Renal pelvis (tissue), 4 donors: ENCODE measurements around the gene SH3RF2. TPM values are rescaled to one million over a fixed set of nuclear protein-coding genes. Genes with fewer than 3 reads are reported as not detected.
"Not testable (repeated sequence)": the region's sequence is repeated elsewhere in the genome, so short reads cannot be mapped to it uniquely, and the experiment has no call there.

ENCODE experiments used
- DNase-seq: peaks from one replicate; pipeline ENCODE4 v3.0.0-alpha.2; 2013
- polyA plus RNA-seq, 3 donors: library from polyadenylated mRNA; unstranded; fragments of 120-200 nt; gene quantifications; one replicate each; pipeline ENCODE4 v1.2.1, GENCODE V29; 2013; ENCODE audit not compliant: insufficient read length in 3 of 3

The SH3RF2 gene
- polyA plus RNA-seq, 3 donors: 4.8 to 9.1 (median 7.7) TPM

DNA sequence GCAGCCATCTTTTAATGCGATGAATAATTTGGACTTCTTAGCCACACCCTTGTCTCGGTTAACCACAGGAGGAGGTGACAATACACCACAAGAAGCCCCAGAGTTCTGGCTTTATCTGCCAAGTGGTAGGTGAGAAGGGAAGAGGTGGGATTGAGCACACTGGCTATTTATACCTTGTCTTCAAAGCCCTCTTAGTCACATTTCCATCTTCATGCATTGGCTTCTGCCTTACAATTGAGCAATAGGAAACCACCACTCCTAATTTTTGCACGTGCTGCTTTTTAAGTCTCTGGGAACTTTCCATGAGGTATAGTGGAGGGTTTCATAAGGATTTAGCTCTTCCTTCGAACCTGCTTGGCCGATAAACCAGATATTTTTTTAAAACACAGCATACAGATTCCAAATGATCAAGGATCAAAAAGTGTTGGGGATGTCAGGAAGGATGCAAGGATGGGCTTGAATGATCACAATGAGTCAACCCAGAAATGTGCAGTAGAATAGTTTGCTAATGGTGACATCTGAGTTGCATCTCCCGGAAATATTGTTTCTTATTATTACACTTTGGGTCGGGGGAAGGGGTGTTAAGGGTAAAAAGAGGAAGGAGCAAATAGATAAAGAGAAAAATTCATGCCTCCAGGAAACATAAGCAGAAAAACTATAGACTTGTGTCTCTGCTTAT lies 143.5 kb downstream of the SH3RF2 start:
- DNase-seq: no peak

DNA sequence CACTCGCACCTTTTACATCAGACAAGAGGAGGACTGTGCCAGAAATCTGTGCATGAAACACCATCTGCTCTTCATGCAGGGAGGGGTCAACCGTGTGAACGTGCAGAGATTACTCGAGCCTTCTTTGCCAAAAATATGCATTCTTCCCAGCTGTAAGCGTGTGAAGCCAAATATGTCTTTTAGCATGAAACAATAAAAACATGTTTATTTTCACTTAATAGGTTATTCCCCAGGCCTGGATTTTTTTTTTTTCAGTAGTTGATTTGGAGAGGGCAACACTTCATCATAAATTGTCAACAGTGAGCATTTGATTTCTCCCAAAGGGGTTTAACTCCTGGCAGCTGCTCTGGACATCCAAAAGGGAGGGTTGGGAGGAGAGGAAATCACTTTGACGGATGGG lies 145.2 kb downstream of the SH3RF2 start:
- peak; percentile 60 for DNase-seq

DNA sequence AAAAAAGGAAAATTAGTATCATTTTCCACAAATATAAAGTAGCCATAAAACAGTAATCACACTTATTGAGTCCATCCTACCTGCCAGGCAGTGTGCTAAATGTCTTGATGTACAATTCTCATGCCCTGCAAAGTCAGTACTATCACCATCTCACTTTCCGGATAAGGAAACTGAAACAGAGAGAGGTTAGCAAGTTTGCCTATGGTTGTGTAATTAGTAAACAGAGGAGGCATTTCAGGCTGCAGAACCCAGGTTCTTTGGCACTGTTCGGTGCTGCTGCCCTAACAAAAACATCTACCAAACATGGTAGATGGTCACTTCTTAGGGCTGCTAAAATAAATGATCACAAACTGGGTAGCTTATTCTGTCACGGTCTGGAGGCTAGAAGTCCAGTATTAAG lies 146.4 kb downstream of the SH3RF2 start:
- DNase-seq: no peak

DNA sequence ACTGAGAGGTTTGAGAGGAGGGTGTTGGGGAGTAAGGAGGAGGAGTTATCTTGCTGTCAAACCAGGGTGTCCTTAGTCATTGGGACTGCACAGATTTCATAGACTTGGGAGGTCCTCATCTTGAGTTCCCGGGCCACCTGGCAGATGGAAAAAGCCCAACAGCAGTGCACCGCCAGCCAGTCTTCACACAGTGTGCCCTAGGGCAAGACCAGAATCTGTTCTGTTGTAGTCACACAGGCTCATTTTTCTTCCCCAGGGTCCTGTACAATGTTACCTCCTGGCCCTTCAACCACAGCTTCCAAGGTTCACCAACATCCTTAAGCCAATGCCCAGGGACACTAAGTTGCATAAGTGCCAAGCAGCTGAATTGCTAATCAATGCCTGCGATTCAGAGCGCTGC lies 148.0 kb downstream of the SH3RF2 start:
- DNase-seq: no peak

DNA sequence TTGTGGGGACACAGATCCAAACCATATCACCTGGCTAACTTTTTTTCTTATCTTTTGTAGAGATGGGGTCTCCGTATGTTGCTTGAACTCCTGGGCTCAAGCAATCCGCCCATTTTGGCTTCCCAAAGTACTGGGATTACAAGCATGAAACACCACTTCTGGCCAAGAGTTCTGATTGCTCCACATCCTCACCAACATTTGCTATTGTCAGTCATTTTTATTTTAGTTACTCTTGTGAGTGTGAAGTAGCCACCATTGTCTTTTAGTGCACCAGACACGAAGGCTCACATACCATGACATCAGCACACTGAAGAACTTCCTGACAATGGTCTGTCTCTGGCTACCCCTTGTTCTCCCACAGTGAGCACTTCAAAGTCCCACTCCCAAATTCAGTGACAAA lies 151.7 kb downstream of the SH3RF2 start:
- no peak for DNase-seq

DNA sequence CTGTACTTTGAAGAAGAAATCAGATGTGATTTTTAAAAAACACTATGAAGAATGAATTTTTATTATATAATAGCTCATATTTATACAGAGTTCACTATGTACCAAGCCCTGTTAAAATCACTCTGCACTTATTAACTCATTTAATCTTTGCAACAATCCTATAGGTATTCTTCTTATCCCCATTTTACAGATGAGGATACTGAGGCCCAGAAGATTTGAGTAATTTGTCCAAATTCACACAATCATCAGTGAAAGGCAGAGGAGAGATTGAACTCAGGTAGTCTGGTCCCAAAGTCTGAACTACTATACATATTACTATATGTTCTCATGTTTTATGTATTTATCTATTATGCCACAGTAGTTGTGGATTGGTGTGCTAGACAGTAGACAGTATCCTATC lies 152.9 kb downstream of the SH3RF2 start:
- no peak for DNase-seq

DNA sequence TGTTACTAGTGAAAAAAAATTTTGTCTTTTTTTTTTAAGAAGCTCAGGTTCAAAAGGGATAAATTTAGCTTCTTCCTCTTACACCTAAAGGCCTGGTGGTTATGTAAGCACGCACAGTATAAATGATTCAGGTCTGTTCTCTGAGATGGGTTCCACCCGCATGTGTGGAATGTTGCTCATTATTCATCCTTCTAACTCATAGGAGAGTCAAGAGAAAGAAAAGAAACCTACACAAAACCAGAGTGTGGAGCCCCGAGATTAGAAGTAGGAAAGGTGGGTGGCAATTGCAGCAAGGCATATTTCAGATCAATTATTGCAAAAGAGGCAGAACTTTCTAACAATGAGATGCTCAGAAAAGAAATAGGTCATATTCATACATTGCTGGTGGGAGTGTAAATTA lies 155.5 kb downstream of the SH3RF2 start:
- DNase-seq: no peak

DNA sequence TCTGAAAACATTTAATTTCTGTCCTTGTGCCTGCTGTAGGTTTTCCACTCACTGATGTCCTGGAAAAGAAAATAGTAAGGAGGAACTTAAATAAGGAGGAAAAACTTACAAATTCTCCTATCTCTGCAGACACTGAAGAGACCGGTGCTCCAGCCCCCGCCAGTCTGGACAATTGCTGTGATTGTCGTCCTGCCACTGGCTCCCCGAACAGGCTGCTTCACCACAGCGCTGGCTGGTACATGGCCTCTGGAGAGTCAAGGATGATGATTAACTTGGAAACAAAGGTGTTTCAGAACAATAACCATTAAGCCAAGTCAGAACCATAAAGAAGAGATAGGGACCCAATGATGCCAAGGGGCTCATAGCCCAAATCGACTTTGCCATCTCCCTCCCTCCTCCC lies 161.7 kb downstream of the SH3RF2 start:
- DNase-seq: no peak

DNA sequence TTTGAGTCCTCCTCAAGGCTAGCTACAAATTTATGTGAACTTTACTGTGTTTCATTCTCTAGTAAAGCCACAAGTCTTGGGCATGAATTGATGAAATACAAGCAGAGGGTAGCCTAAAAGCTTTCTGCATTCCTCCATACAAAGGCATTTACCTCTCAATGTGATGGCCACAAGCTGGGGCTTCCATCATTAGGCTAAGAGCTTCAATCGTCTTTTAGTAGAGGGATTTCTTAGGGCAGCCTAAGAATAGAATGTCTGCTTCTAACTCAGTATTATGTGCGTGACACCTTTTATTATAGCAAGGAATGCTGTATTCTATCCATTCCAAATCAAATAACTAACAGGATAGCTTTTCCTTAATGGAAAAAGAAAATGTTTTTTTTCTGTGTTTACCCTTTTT lies 165.3 kb downstream of the SH3RF2 start:
- DNase-seq: no peak

DNA sequence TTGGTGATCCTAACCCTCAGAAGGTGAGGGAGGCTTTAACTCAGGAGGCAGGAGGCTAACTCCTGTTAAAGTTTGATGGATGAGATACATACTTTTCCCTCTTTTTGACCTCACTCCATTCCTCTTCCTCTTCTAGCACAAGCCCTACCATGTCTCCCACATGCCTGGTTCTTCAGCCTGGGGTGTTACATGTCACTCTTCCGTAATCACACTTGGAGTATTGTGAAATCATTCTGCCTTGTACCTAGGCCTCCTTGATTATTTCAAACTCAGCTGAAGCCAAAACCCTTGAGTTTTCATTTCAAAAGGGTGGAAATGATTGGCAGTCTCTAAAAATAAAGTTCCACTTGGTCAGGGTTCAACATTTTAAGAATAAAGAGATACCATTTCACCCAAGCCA lies 167.2 kb downstream of the SH3RF2 start:
- DNase-seq: no peak

DNA sequence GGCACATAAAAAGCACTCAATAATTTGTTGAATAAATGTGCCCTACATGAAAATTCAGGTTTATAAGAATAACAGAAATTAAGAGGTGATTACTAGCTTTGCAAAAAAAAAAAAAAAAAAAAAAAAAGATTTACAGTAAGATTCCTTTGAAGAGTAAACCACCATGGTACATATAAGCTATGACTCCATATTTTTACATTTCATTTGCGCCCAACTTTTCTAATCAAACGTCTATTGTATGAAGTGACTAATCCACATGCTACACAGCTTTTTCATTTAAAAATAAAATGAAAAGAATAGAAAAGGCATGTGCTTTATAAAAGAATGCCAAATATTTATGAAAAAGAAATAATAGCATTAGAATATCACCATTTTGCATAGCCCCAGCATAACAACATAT lies 169.1 kb downstream of the SH3RF2 start, which contains the start of gene PLAC8L1:
Gene PLAC8L1, minus strand, starts transcription at position 101 of the 400 bp plus-strand sequence. CDS start 1,266 bp downstream, outside the sequence.
- DNase-seq: no peak

DNA sequence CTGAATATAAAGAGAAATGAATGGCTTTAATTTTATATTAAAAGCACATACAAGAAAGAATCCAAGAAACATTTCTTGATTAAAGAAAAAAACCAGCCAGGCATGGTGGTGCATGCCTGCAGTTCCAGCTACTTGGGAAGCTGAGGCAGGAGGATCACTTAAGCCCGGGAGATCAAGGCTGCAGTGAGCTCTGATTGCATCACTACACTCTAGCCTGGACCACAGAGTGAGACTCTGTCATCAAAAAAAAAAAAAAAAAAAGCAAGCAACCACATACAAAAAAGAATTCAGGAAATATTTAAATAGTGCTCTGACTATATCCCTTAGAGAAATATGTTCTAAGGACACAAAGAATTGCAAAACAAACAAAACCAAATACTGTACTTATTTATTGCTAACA lies 171.5 kb downstream of the SH3RF2 start:
- DNase-seq: no peak

DNA sequence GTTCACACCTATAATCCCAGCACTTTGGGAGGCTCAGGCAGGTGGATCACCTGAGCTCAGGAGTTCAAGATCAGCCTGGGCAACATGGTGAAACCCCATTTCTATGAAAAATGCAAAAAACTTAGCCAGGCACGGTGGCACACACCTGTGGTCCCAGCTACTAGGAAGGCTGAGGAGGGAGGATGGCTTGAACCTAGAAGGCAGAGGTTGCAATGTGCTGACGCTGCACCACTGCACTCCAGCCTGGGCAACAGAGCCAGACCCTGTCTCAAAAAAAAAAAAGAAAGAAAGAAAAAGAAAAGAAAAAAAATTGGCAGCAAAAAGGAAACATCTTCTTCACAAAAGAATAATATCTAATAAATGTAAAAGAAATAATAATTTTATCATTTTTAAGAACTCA lies 172.5 kb downstream of the SH3RF2 start:
- not testable (repeated sequence) for DNase-seq

DNA sequence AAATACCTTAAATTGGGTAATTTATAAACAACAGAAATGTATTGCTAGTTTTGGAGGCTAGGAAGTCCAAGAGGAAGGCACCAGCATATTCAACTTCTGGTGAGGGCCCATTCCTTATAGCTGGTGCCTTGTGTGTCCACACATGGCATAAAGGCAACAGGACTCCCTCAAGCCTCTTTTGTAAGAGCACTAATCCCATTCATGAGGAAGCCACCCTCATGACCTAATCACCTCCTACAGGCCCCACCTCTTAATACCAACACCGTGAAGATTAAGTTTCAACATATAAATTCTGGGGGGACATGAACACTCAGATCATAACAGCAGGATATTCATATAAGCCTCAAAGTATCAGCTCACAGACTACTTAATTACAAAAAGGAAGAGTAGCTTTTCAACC lies 173.0 kb downstream of the SH3RF2 start:
- DNase-seq: no peak

DNA sequence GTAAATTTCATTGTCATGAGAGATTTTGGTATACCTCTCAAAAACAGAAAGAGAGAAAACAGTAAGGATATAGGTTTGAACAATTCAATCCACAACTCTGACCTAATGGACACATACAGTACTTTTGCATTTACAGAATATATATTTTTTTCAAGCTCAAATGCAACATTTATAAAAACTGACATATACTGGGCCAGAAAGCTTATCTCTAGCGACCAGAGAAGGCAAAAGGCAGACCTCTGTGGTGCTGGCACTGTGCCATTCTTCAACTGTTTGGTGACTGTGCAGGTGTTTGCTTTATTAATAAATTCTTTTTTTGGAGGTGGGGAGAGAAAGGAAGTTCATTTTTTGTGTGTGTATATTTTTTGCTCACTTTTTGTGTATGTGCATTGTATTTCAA lies 175.0 kb downstream of the SH3RF2 start:
- no peak for DNase-seq

DNA sequence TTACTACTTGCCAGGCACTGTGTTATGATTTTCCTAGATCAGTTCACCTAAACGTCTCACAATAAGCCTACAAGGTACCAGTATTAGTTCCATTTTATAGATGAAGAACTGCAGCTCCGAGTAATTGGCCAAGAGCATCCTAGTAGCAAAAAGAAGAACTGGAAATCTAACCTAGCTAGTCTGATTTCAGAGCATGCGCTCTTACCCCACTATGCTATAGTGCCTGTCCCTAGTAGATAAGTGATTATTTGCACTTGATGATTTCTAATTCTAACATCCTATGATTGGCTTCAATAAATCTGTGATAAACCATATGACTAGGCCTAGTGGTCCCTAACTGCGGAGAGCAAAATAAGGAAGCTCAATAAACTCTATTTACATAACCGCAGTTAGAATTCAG lies 176.1 kb downstream of the SH3RF2 start:
- DNase-seq: no peak

Other genes with a start within 250 kb of the SH3RF2 start
- 1 to 10 TPM; 6.7 to 7.8 (median 7.4) TPM for gene PRELID2, start 101.2 kb upstream of the SH3RF2 start, polyA plus RNA-seq
- gene GRXCR2, start 63.6 kb upstream of the SH3RF2 start, polyA plus RNA-seq: not detected
- 1 to 10 TPM in 2 of 3 donors, under 1 TPM in 1; 0.75 to 3.0 (median 2.6) TPM for gene PLAC8L1, start 169.0 kb downstream of the SH3RF2 start, polyA plus RNA-seq
- gene LARS1, start 246.1 kb downstream of the SH3RF2 start, polyA plus RNA-seq: 100 to 1,000 TPM; 118 to 166 (median 134) TPM